A549 (cell line): ENCODE results near the gene TAF1B. TPM values are rescaled to one million over a fixed set of nuclear protein-coding genes. Genes with fewer than 3 reads are reported as not detected.

Experiments
- ATAC-seq, 2 experiments: fragments of 200-7000 bp in 1 of 2; fragments of >200 bp in 1 of 2; cut with Nextera tagmentation in 1 of 2; cut with Tn5 transposase in 1 of 2; 3 replicates each; pipeline versions ENCODE4 v1.8.0 to v1.9.1; 2018 to 2020; ENCODE audit warnings: mild to moderate bottlenecking in 1 of 2, moderate library complexity in 1 of 2
- CTCF ChIA-PET: fragments of 300-600 bp; sonication (Branson Sonifier 250); formaldehyde crosslinking; extraction: SDS; loops from one replicate; lab custom pipeline; 2021; ENCODE audit warnings: antibody characterized with exemption, inconsistent platforms; lab: Yijun Ruan, JAX
- POLR2A ChIA-PET: fragments of 350-600 bp; formaldehyde crosslinking; extraction: SDS; loops from one replicate; lab custom pipeline; 2021; ENCODE audit warnings: antibody characterized with exemption, inconsistent platforms; lab: Yijun Ruan, JAX
- DNase-seq, 2 experiments: peaks; one replicate each; pipeline versions ENCODE4 v3.0.0 to v3.0.0-alpha.2; 2011 to 2016; ENCODE audit warnings: low read depth in 1 of 2, low spot score in 1 of 2
- FAIRE-seq: peaks from 2 replicates; lab custom pipeline; 2011; peaks lifted over from hg19 to GRCh38; lab: Jason Lieb, UNC
- H3K27ac ChIP-seq, 2 experiments: fragments of >200 bp; sonication (Bioruptor Twin); formaldehyde crosslinking; 3 replicates each; pipeline ENCODE4 v1.5.1; 2016 to 2017
- H3K4me1 ChIP-seq: fragments of >200 bp; sonication (Bioruptor Twin); formaldehyde crosslinking; 3 replicates; pipeline ENCODE4 v1.6.1; 2016
- H3K4me2 ChIP-seq: fragments of >200 bp; sonication (Bioruptor Twin); formaldehyde crosslinking; 3 replicates; pipeline ENCODE4 v1.6.1; 2016
- H3K4me3 ChIP-seq: fragments of >200 bp; sonication (Bioruptor Twin); formaldehyde crosslinking; 3 replicates; pipeline ENCODE4 v1.5.1; 2016
- H3K9me3 ChIP-seq: fragments of >200 bp; sonication (Bioruptor Twin); formaldehyde crosslinking; 3 replicates; pipeline ENCODE4 v1.6.1; 2016
- BHLHE40 ChIP-seq: IDR thresholded peaks from 2 replicates; pipeline ENCODE4 v1.6.1; 2012; ENCODE audit warnings: low read depth, low read length, inconsistent platforms
- CBX2 ChIP-seq: fragments of 200-600 bp; sonication (generic); IDR thresholded peaks from 2 replicates; pipeline ENCODE4 v1.6.1; 2016; ENCODE audit warnings: low read depth, mild to moderate bottlenecking, borderline replicate concordance
- CBX8 ChIP-seq: fragments of 200-600 bp; sonication (generic); IDR thresholded peaks from 2 replicates; pipeline ENCODE4 v1.6.1; 2016
- CEBPB ChIP-seq, 2 experiments: fragments of >200 bp in 1 of 2; sonication (Bioruptor Twin) in 1 of 2; formaldehyde crosslinking in 1 of 2; IDR thresholded peaks; 2 replicates each; pipeline ENCODE4 v1.6.1; 2012 to 2016
- CHD2 ChIP-seq: fragments of 150-350 bp; IDR thresholded peaks from 2 replicates; pipeline ENCODE4 v1.6.1; 2014; ENCODE audit warnings: low read length; ENCODE audit not compliant: partially characterized antibody
- CHD4 ChIP-seq: fragments of 200-600 bp; sonication (generic); IDR thresholded peaks from 2 replicates; pipeline ENCODE4 v1.6.1; 2016; ENCODE audit warnings: antibody characterized with exemption, mild to moderate bottlenecking, borderline replicate concordance
- EHF ChIP-seq: fragments of 250-450 bp; sonication (Bioruptor Pico); IDR thresholded peaks from 2 replicates; pipeline ENCODE4 v1.5.0; 2020; ENCODE audit warnings: mild to moderate bottlenecking
- EHMT2 ChIP-seq: fragments of 200-600 bp; sonication (generic); IDR thresholded peaks from 2 replicates; pipeline ENCODE4 v1.6.1; 2016; ENCODE audit warnings: antibody characterized with exemption, low read depth, mild to moderate bottlenecking, moderate library complexity
- FOSB ChIP-seq: fragments of 250-450 bp; sonication (Bioruptor Pico); IDR thresholded peaks from 2 replicates; pipeline ENCODE4 v1.5.0; 2020; ENCODE audit warnings: mild to moderate bottlenecking, moderate library complexity
- FOSL2 ChIP-seq, 2 experiments: fragments of 450-650 bp in 1 of 2; fragments of >200 bp in 1 of 2; sonication (Bioruptor Twin) in 1 of 2; formaldehyde crosslinking; IDR thresholded peaks; 2 replicates each; pipeline versions ENCODE4 v1.5.0 to v1.6.1; 2016 to 2020; ENCODE audit warnings: mild to moderate bottlenecking in 1 of 2, moderate library complexity in 1 of 2
- HDAC2 ChIP-seq: fragments of 200-600 bp; sonication (generic); IDR thresholded peaks from 2 replicates; pipeline ENCODE4 v1.6.1; 2016
- HOXB13 ChIP-seq: fragments of 250-450 bp; sonication (Bioruptor Pico); IDR thresholded peaks from 2 replicates; pipeline ENCODE4 v1.5.0; 2020; ENCODE audit warnings: low read depth, mild to moderate bottlenecking, moderate library complexity
- JUN ChIP-seq, 2 experiments: fragments of >200 bp; sonication (Bioruptor Twin); formaldehyde crosslinking; IDR thresholded peaks; 2 replicates in 1 of 2; 3 replicates in 1 of 2; pipeline ENCODE4 v1.6.1; 2016 to 2017
- JUNB ChIP-seq: fragments of >200 bp; sonication (Bioruptor Twin); formaldehyde crosslinking; IDR thresholded peaks from 2 replicates; pipeline ENCODE4 v1.6.1; 2016
- KDM5A ChIP-seq: fragments of 200-600 bp; sonication (generic); IDR thresholded peaks from 2 replicates; pipeline ENCODE4 v1.6.1; 2016; ENCODE audit warnings: antibody characterized with exemption, mild to moderate bottlenecking
- NPAS2 ChIP-seq: fragments of 250-450 bp; sonication (Bioruptor Pico); IDR thresholded peaks from 2 replicates; pipeline ENCODE4 v1.8.0; 2022; ENCODE audit warnings: mild to moderate bottlenecking, moderate library complexity, borderline replicate concordance
- NR3C1 ChIP-seq: fragments of >200 bp; sonication (Bioruptor Twin); formaldehyde crosslinking; IDR thresholded peaks from 3 replicates; pipeline ENCODE4 v1.6.1; 2017
- POLR2A ChIP-seq: IDR thresholded peaks from 2 replicates; pipeline ENCODE4 v1.6.1; 2012; ENCODE audit warnings: mild to moderate bottlenecking, low read length
- POLR2AphosphoS2 ChIP-seq: conservative IDR thresholded peaks from 2 replicates; pipeline ENCODE4 v1.6.1; 2012; ENCODE audit warnings: low read length, improper control_type of control experiment, inconsistent platforms
- RCOR1 ChIP-seq: fragments of 150-350 bp; IDR thresholded peaks from 2 replicates; pipeline ENCODE4 v1.6.1; 2014; ENCODE audit warnings: antibody characterized with exemption, low read length, low read depth
- RFX5 ChIP-seq: fragments of 450-650 bp; IDR thresholded peaks from 2 replicates; pipeline ENCODE4 v1.7.1; 2014; ENCODE audit warnings: antibody characterized with exemption, mild to moderate bottlenecking, moderate library complexity
- RNF2 ChIP-seq: fragments of 200-600 bp; sonication (generic); IDR thresholded peaks from 2 replicates; pipeline ENCODE4 v1.6.1; 2016; ENCODE audit warnings: low read depth, mild to moderate bottlenecking, antibody characterized with exemption, moderate library complexity, borderline replicate concordance
- SMC3 ChIP-seq: fragments of >200 bp; sonication (Bioruptor Twin); formaldehyde crosslinking; IDR thresholded peaks from 3 replicates; pipeline ENCODE4 v1.6.1; 2018; ENCODE audit warnings: inconsistent platforms
- SREBF2 ChIP-seq: fragments of 450-650 bp; IDR thresholded peaks from 2 replicates; pipeline ENCODE4 v1.6.1; 2014; ENCODE audit warnings: mild to moderate bottlenecking, moderate library complexity
- TFCP2L1 ChIP-seq: fragments of 250-450 bp; sonication (Bioruptor Pico); IDR thresholded peaks from 2 replicates; pipeline ENCODE4 v1.5.0; 2021; ENCODE audit warnings: mild to moderate bottlenecking
- TP53 ChIP-seq: fragments of 250-450 bp; sonication (Bioruptor Pico); IDR thresholded peaks from 2 replicates; pipeline ENCODE4 v1.5.0; 2021; ENCODE audit warnings: mild to moderate bottlenecking, moderate library complexity
- ZC3H11A ChIP-seq: fragments of 450-650 bp; IDR thresholded peaks from 2 replicates; pipeline ENCODE4 v1.6.1; 2014; ENCODE audit warnings: antibody characterized with exemption, mild to moderate bottlenecking
- ZFP36 ChIP-seq: fragments of 450-650 bp; IDR thresholded peaks from 2 replicates; pipeline ENCODE4 v1.6.1; 2014; ENCODE audit warnings: borderline replicate concordance; ENCODE audit not compliant: partially characterized antibody
- ZNF302 ChIP-seq: fragments of 250-450 bp; sonication (Bioruptor Pico); IDR thresholded peaks from 2 replicates; pipeline ENCODE4 v1.9.0; 2021; ENCODE audit warnings: inconsistent platforms, mild to moderate bottlenecking, moderate library complexity
- ZSCAN20 ChIP-seq: fragments of 250-450 bp; sonication (Bioruptor Pico); IDR thresholded peaks from 2 replicates; pipeline ENCODE4 v1.8.0; 2022; ENCODE audit warnings: mild to moderate bottlenecking, moderate library complexity
- WGBS: methylation state at CpG from one replicate; pipeline ENCODE4 v1.1.6; 2017; ENCODE audit errors: missing lambda C conversion rate; 5-methylcytosine and 5-hydroxymethylcytosine counted together
- polyA minus RNA-seq: library from RNA; depleted of rRNA, polyadenylated mRNA; stranded (reverse); fragments of >200 nt; gene quantifications from 2 replicates; pipeline ENCODE4 v1.2.3, GENCODE V29; 2011; rRNA and poly(A)+ RNA removed
- polyA plus RNA-seq, 4 experiments: library from polyadenylated mRNA; depleted of rRNA in 3 of 4; stranded (reverse); fragments of >200 nt; fragmentation: RNase III in 1 of 4; extraction: RNeasy Plus Mini Kit Qiagen cat#74134 plus additional on column Dnase treatment in 1 of 4; gene quantifications; 2 replicates in 3 of 4; 3 replicates in 1 of 4; pipeline ENCODE4 v1.2.3, GENCODE V29; 2011 to 2017
- TF ChIP-seq, protein P1 (sequence below): fragments of >200 bp; sonication (Bioruptor Twin); formaldehyde crosslinking; IDR thresholded peaks from 3 replicates; pipeline ENCODE4 v1.6.1; 2016
- TF ChIP-seq, protein P2 (sequence below): fragments of 450-650 bp; IDR thresholded peaks from 2 replicates; pipeline ENCODE4 v1.6.1; 2014; ENCODE audit warnings: antibody characterized with exemption
- TF ChIP-seq, protein P3 (sequence below): fragments of 150-350 bp; IDR thresholded peaks from 2 replicates; pipeline ENCODE4 v1.6.1; 2014; ENCODE audit warnings: low read depth, mild to moderate bottlenecking, low read length
- TF ChIP-seq, protein P4 (sequence below): IDR thresholded peaks from 2 replicates; pipeline ENCODE4 v1.6.1; 2012
- TF ChIP-seq, protein P5 (sequence below): IDR thresholded peaks from 2 replicates; pipeline ENCODE4 v1.6.1; 2012; ENCODE audit warnings: low read depth, borderline replicate concordance
- TF ChIP-seq, protein P6 (sequence below): fragments of >200 bp; sonication (Bioruptor Twin); formaldehyde crosslinking; IDR thresholded peaks from 2 replicates; pipeline ENCODE4 v1.6.1; 2016

Gene TAF1B
- polyA plus RNA-seq (2011; rRNA removed): 40.8 and 51.7 TPM in 2 replicates
- polyA plus RNA-seq (2012; cell fraction: cytosol; rRNA removed): 9.8 TPM in 2 replicates
- polyA plus RNA-seq (2012; cell fraction: nucleus; rRNA removed): 5.3 and 7.4 TPM in 2 replicates
- 32.4 to 40.6 TPM (median 37.0 TPM) in 3 replicates for polyA plus RNA-seq (2017; fragmentation: RNase III; extraction: RNeasy Plus Mini Kit Qiagen cat#74134 plus additional on column Dnase treatment)
- polyA minus RNA-seq: 43.1 and 45.5 TPM in 2 replicates

DNA sequence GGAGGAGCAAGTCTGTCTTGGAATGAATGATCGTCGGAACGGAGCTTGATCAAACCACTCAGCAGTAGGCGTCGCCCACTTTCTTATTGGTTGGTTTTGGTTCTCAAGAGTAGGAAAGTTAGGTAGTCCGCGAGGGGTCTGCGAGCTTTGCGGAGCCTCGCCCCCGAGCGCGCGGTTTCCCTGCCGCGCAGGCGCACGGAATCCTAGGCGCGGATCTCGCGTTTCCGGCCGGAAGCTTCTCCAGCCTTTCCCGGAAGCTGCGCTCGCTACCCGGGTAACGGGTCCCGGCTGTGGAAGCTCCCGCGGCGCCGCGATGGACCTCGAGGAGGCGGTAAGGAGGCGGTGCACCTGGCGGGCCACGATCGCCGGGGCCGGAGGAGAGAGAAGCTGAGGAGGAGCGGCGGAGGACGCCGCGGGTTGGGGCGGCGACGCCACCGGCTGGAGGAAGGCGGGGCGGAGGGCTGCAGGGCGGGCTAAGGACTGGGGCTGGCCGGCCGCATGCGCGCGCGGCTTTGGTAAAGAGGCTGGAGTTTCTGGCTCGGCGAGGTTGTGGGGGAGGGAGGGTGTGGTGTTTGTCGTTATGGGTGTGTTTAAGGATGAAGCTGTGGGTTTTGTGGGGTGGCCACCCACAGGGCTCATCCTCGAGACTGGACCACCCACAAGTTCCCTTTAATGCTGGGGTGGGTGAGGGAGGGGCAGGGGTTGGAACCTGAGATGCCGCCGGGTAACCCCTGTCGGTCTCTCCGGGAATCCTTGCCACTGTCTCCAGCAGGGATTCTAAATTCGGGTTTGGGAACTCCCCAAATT, at the start of gene TAF1B:
Gene TAF1B (plus strand): TSS at position 246 of the 807 bp plus-strand sequence. CDS start 68 bp downstream, at position 314.
- Histone ChIP-seq H3K4me1 (peaks cover 18% of the 10 kb centered on the region; the same call in 2 of the 3 replicates), H3K9me3 (no peaks in the 10 kb centered on the region), H3K4me3 (peak within 1 kb of the TSS; percentile 73), H3K27ac (peak within 1 kb of the TSS; percentile 95), H3K4me2 (peak within 1 kb of the TSS; percentile 86)
- DNase-seq (peak; percentile 95 to 96), FAIRE-seq (no peak), ATAC-seq (peak; percentile 96 to 97)
- ChIA-PET CTCF (interaction anchor here (0.6 to 5.6 kb wide), 16 partner anchors 10 to 254 kb away, joined by 3 to 42 read pairs (median 4); no protein-coding TSS in a partner anchor), POLR2A (interaction anchor here (0.7 to 1.9 kb wide), 31 partner anchors 9 to 605 kb away, joined by 3 to 14 read pairs (median 5); partner anchors contain the start of genes ADAM17, KLF11 and ODC1)
- 1% methylated on average over 35 of the region's 70 CpGs for WGBS
- TF ChIP-seq CHD4: no peak
- no peak for TF ChIP-seq EHF (CRISPR knock-in tag)
- 0 out of 2 replicates have a peak, but pooled peaks have one; percentile 62 for TF ChIP-seq TFCP2L1 (CRISPR knock-in tag)
- 0 out of 2 replicates have a peak, but pooled peaks have one; percentile 30 for TF ChIP-seq RFX5
- TF ChIP-seq HOXB13 (CRISPR knock-in tag): no peak
- TF ChIP-seq RCOR1: no peak
- TF ChIP-seq, protein P1, sequence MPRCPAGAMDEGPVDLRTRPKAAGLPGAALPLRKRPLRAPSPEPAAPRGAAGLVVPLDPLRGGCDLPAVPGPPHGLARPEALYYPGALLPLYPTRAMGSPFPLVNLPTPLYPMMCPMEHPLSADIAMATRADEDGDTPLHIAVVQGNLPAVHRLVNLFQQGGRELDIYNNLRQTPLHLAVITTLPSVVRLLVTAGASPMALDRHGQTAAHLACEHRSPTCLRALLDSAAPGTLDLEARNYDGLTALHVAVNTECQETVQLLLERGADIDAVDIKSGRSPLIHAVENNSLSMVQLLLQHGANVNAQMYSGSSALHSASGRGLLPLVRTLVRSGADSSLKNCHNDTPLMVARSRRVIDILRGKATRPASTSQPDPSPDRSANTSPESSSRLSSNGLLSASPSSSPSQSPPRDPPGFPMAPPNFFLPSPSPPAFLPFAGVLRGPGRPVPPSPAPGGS: peak; percentile 93
- no peak for TF ChIP-seq ZC3H11A
- no peak for TF ChIP-seq ZFP36
- no peak for TF ChIP-seq SREBF2
- no peak for TF ChIP-seq JUNB
- TF ChIP-seq ZNF302 (CRISPR knock-in tag): no peak
- TF ChIP-seq CBX2: no peak
- TF ChIP-seq, protein P2, sequence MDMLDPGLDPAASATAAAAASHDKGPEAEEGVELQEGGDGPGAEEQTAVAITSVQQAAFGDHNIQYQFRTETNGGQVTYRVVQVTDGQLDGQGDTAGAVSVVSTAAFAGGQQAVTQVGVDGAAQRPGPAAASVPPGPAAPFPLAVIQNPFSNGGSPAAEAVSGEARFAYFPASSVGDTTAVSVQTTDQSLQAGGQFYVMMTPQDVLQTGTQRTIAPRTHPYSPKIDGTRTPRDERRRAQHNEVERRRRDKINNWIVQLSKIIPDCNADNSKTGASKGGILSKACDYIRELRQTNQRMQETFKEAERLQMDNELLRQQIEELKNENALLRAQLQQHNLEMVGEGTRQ: no peak
- TF ChIP-seq FOSL2 (IDR thresholded peaks at IDR 0.05): no peak
- TF ChIP-seq FOSL2 (CRISPR knock-in tag; IDR thresholded peaks at IDR 0.05): peak; percentile 9; the same call in 1 of the 2 replicates
- TF ChIP-seq JUN (IDR thresholded peaks at IDR 0.05): peak in 1 of 2 experiments; percentile 98; a peak in 4 of 5 replicates
- no peak for TF ChIP-seq CBX8
- TF ChIP-seq, protein P3, sequence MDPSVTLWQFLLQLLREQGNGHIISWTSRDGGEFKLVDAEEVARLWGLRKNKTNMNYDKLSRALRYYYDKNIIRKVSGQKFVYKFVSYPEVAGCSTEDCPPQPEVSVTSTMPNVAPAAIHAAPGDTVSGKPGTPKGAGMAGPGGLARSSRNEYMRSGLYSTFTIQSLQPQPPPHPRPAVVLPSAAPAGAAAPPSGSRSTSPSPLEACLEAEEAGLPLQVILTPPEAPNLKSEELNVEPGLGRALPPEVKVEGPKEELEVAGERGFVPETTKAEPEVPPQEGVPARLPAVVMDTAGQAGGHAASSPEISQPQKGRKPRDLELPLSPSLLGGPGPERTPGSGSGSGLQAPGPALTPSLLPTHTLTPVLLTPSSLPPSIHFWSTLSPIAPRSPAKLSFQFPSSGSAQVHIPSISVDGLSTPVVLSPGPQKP: no peak
- no peak for TF ChIP-seq CEBPB (IDR thresholded peaks at IDR 0.05)
- peak; percentile 76 for TF ChIP-seq POLR2A
- TF ChIP-seq, protein P4, sequence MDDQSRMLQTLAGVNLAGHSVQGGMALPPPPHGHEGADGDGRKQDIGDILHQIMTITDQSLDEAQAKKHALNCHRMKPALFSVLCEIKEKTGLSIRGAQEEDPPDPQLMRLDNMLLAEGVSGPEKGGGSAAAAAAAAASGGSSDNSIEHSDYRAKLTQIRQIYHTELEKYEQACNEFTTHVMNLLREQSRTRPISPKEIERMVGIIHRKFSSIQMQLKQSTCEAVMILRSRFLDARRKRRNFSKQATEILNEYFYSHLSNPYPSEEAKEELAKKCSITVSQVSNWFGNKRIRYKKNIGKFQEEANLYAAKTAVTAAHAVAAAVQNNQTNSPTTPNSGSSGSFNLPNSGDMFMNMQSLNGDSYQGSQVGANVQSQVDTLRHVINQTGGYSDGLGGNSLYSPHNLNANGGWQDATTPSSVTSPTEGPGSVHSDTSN: no peak; the same call in 1 of the 2 replicates
- no peak for TF ChIP-seq ZSCAN20 (CRISPR knock-in tag)
- TF ChIP-seq CHD2: peak; percentile 63
- no peak for TF ChIP-seq NPAS2 (CRISPR knock-in tag)
- no peak; the same call in 2 of the 3 replicates for TF ChIP-seq SMC3
- TF ChIP-seq FOSB (CRISPR knock-in tag): no peak
- TF ChIP-seq EHMT2: no peak
- peak; percentile 55; the same call in 1 of the 2 replicates for TF ChIP-seq TP53
- TF ChIP-seq NR3C1: no peak
- no peak for TF ChIP-seq POLR2AphosphoS2
- TF ChIP-seq KDM5A: 0 out of 2 replicates have a peak, but pooled peaks have one; percentile 25
- TF ChIP-seq, protein P5, sequence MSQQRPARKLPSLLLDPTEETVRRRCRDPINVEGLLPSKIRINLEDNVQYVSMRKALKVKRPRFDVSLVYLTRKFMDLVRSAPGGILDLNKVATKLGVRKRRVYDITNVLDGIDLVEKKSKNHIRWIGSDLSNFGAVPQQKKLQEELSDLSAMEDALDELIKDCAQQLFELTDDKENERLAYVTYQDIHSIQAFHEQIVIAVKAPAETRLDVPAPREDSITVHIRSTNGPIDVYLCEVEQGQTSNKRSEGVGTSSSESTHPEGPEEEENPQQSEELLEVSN: peak; percentile 97
- TF ChIP-seq BHLHE40: no peak
- TF ChIP-seq, protein P6, sequence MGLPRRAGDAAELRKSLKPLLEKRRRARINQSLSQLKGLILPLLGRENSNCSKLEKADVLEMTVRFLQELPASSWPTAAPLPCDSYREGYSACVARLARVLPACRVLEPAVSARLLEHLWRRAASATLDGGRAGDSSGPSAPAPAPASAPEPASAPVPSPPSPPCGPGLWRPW: no peak
- 0 out of 2 replicates have a peak, but pooled peaks have one; percentile 30 for TF ChIP-seq RNF2
- TF ChIP-seq HDAC2: 0 out of 2 replicates have a peak, but pooled peaks have one; percentile 16
